EH (cell line): Measurements from ENCODE around the gene GRID2.

Experiments used
- DNase-seq: peaks from one replicate; pipeline ENCODE4 v3.0.0-alpha.2; 2015; ENCODE audit warnings: low read depth

GRID2 gene

GRCh38 chr4:92733231-92733630, 429.5 kb downstream of the GRID2 start:
- no peak for DNase-seq

- no peak for DNase-seq
Measured at GRCh38 chr4:92735025-92735665, 431.4 kb downstream of the GRID2 start.

GRCh38 chr4:92760433-92760832, 456.7 kb downstream of the GRID2 start:
- DNase-seq: no peak

- no peak for DNase-seq
Measured at GRCh38 chr4:92776080-92776479, 472.3 kb downstream of the GRID2 start.

GRCh38 chr4:92789741-92790140, 486.0 kb downstream of the GRID2 start:
- no peak for DNase-seq

GRCh38 chr4:92791871-92792440, 488.2 kb downstream of the GRID2 start:
- no peak for DNase-seq

- no peak for DNase-seq
Measured at GRCh38 chr4:92809381-92809780, 505.6 kb downstream of the GRID2 start.

GRCh38 chr4:92812652-92813051, 508.9 kb downstream of the GRID2 start:
- no peak for DNase-seq

- no peak for DNase-seq
Measured at GRCh38 chr4:92814677-92815076, 510.9 kb downstream of the GRID2 start.

- DNase-seq: no peak
Measured at GRCh38 chr4:92825256-92825655, 521.5 kb downstream of the GRID2 start.

GRCh38 chr4:92825791-92826190, 522.0 kb downstream of the GRID2 start:
- DNase-seq: no peak

GRCh38 chr4:92830771-92831170, 527.0 kb downstream of the GRID2 start:
- no peak for DNase-seq

- DNase-seq: no peak
Measured at GRCh38 chr4:92840880-92841279, 537.1 kb downstream of the GRID2 start.

GRCh38 chr4:92843784-92844183, 540.0 kb downstream of the GRID2 start:
- DNase-seq: no peak

- DNase-seq: no peak
Measured at GRCh38 chr4:92847026-92847425, 543.3 kb downstream of the GRID2 start.

- DNase-seq: no peak
Measured at GRCh38 chr4:92862509-92862908, 558.7 kb downstream of the GRID2 start.

- DNase-seq: no peak
Measured at GRCh38 chr4:92864096-92864495, 560.3 kb downstream of the GRID2 start.

- no peak for DNase-seq
Measured at GRCh38 chr4:92872604-92873003, 568.8 kb downstream of the GRID2 start.

GRCh38 chr4:92885632-92886031, 581.9 kb downstream of the GRID2 start:
- DNase-seq: no peak

- DNase-seq: no peak
Measured at GRCh38 chr4:92952426-92952825, 648.7 kb downstream of the GRID2 start.

GRCh38 chr4:92952897-92953296, 649.1 kb downstream of the GRID2 start:
- DNase-seq: no peak

- DNase-seq: no peak
Measured at GRCh38 chr4:92953462-92953861, 649.7 kb downstream of the GRID2 start.

- no peak for DNase-seq
Measured at GRCh38 chr4:92961881-92962280, 658.1 kb downstream of the GRID2 start.

- DNase-seq: no peak
Measured at GRCh38 chr4:92962831-92963230, 659.1 kb downstream of the GRID2 start.
